8988T (cell line): ENCODE data around the gene KCNE1.
"Not testable (repeated sequence)": the region's sequence is repeated elsewhere in the genome, so short reads cannot be mapped to it uniquely, and the experiment has no call there.

ENCODE experiments used
- DNase-seq: peaks from one replicate; pipeline ENCODE4 v3.0.0; 2011

The KCNE1 gene

GRCh38 chr21:34406676-34407075, 105.3 kb downstream of the KCNE1 start:
- DNase-seq: not testable (repeated sequence)

- DNase-seq: not testable (repeated sequence)
These were observed 105.9 kb downstream of the KCNE1 start for GRCh38 chr21:34406102-34406501.

- DNase-seq: not testable (repeated sequence)
These were observed 106.3 kb downstream of the KCNE1 start for GRCh38 chr21:34405686-34406085.

- not testable (repeated sequence) for DNase-seq
These were observed 107.3 kb downstream of the KCNE1 start for GRCh38 chr21:34404742-34405141.

GRCh38 chr21:34400522-34400921, 111.5 kb downstream of the KCNE1 start:
- not testable (repeated sequence) for DNase-seq
